Stimulated activated naive CD8-positive, alpha-beta T cell treated with anti-CD3 and anti-CD28 coated beads, Interleukin-15, Interleukin-2, amounts not matched to agents 100 ng/mL and 50 ng/mL, for 24 hours (primary cell): Measurements from ENCODE around the gene UBTD2.
A peak's percentile ranks its signal among the peaks of the same experiment; 100 is the strongest.
"Not testable (repeated sequence)": the region's sequence is repeated elsewhere in the genome, so short reads cannot be mapped to it uniquely, and the experiment has no call there.

Source experiments
- H3K27ac Mint-ChIP-seq: one replicate; pipeline ENCODE4 v1.8.0; 2021; ENCODE audit warnings: mild to moderate bottlenecking, mixed read lengths
- H3K27me3 Mint-ChIP-seq: one replicate; pipeline ENCODE4 v1.8.0; 2021; ENCODE audit warnings: mixed read lengths
- H3K36me3 Mint-ChIP-seq: one replicate; pipeline ENCODE4 v1.8.0; 2021; ENCODE audit warnings: low read depth, mixed read lengths
- H3K4me1 Mint-ChIP-seq: one replicate; pipeline ENCODE4 v1.8.0; 2021; ENCODE audit warnings: low read depth, mixed read lengths
- H3K4me3 Mint-ChIP-seq: one replicate; pipeline ENCODE4 v1.8.0; 2021; ENCODE audit warnings: mild to moderate bottlenecking, mixed read lengths
- H3K9me3 Mint-ChIP-seq: one replicate; pipeline ENCODE4 v1.8.0; 2021; ENCODE audit warnings: mixed read lengths

The UBTD2 gene

GRCh38 chr5:172303162-172303561 is 19.6 kb upstream of the UBTD2 start:
- Mint-ChIP-seq H3K4me3 (no peak overlapping the region), H3K36me3 (no peaks in the 10 kb centered on the region), H3K27me3 (peaks cover 7% of the 10 kb centered on the region), H3K27ac (no peak overlapping the region), H3K4me1 (no peaks in the 10 kb centered on the region), H3K9me3 (no peaks in the 10 kb centered on the region)

- Mint-ChIP-seq H3K27ac (no peak overlapping the region), H3K36me3 (no peaks in the 10 kb centered on the region), H3K4me3 (no peak overlapping the region), H3K4me1 (no peaks in the 10 kb centered on the region), H3K27me3 (peaks cover 7% of the 10 kb centered on the region), H3K9me3 (no peaks in the 10 kb centered on the region)
Measured at GRCh38 chr5:172302047-172302710, 18.6 kb upstream of the UBTD2 start.

- H3K9me3 Mint-ChIP-seq: no peaks in the 10 kb centered on the region
- H3K27ac Mint-ChIP-seq: no peak overlapping the region
- no peak overlapping the region for H3K4me3 Mint-ChIP-seq
- no peaks in the 10 kb centered on the region for H3K4me1 Mint-ChIP-seq
- no peaks in the 10 kb centered on the region for H3K36me3 Mint-ChIP-seq
- peaks cover 7% of the 10 kb centered on the region for H3K27me3 Mint-ChIP-seq
Measured at GRCh38 chr5:172299916-172300439, 16.4 kb upstream of the UBTD2 start.

GRCh38 chr5:172294831-172295230 is 11.3 kb upstream of the UBTD2 start:
- no peak overlapping the region for H3K4me3 Mint-ChIP-seq
- H3K9me3 Mint-ChIP-seq: no peaks in the 10 kb centered on the region
- peaks cover 3% of the 10 kb centered on the region for H3K27me3 Mint-ChIP-seq
- no peak overlapping the region for H3K27ac Mint-ChIP-seq
- no peaks in the 10 kb centered on the region for H3K4me1 Mint-ChIP-seq
- no peaks in the 10 kb centered on the region for H3K36me3 Mint-ChIP-seq

- Mint-ChIP-seq H3K9me3 (no peaks in the 10 kb centered on the region), H3K4me1 (no peaks in the 10 kb centered on the region), H3K27ac (no peak overlapping the region), H3K27me3 (peaks cover 3% of the 10 kb centered on the region), H3K36me3 (no peaks in the 10 kb centered on the region), H3K4me3 (no peak overlapping the region)
Measured at GRCh38 chr5:172293745-172294342, 10.3 kb upstream of the UBTD2 start.

- H3K9me3 Mint-ChIP-seq: no peaks in the 10 kb centered on the region
- H3K36me3 Mint-ChIP-seq: no peaks in the 10 kb centered on the region
- H3K4me1 Mint-ChIP-seq: no peaks in the 10 kb centered on the region
- H3K27ac Mint-ChIP-seq: no peak overlapping the region
- peaks cover 3% of the 10 kb centered on the region for H3K27me3 Mint-ChIP-seq
- H3K4me3 Mint-ChIP-seq: no peak overlapping the region
Measured at GRCh38 chr5:172293054-172293744, 9.6 kb upstream of the UBTD2 start.

- not testable (repeated sequence) for H3K27me3 Mint-ChIP-seq, H3K27ac Mint-ChIP-seq, H3K9me3 Mint-ChIP-seq, H3K36me3 Mint-ChIP-seq, H3K4me3 Mint-ChIP-seq, H3K4me1 Mint-ChIP-seq
Measured at GRCh38 chr5:172291837-172292236, 8.3 kb upstream of the UBTD2 start.

- Mint-ChIP-seq H3K9me3 (no peaks in the 10 kb centered on the region), H3K27ac (no peak overlapping the region), H3K27me3 (peaks cover 11% of the 10 kb centered on the region), H3K4me1 (peaks cover 10% of the 10 kb centered on the region), H3K36me3 (no peaks in the 10 kb centered on the region), H3K4me3 (no peak overlapping the region)
Measured at GRCh38 chr5:172288465-172288864, 4.9 kb upstream of the UBTD2 start.

GRCh38 chr5:172287140-172287539 is 3.6 kb upstream of the UBTD2 start:
- not testable (repeated sequence) for H3K27ac Mint-ChIP-seq, H3K36me3 Mint-ChIP-seq, H3K4me3 Mint-ChIP-seq, H3K9me3 Mint-ChIP-seq
- Mint-ChIP-seq H3K4me1 (peaks cover 19% of the 10 kb centered on the region), H3K27me3 (peaks cover 11% of the 10 kb centered on the region)

- Mint-ChIP-seq H3K9me3 (no peaks in the 10 kb centered on the region), H3K4me1 (peaks cover 34% of the 10 kb centered on the region), H3K4me3 (peak overlapping the region; percentile 83), H3K36me3 (no peaks in the 10 kb centered on the region), H3K27me3 (peaks cover 11% of the 10 kb centered on the region), H3K27ac (no peak overlapping the region)
Measured at GRCh38 chr5:172285226-172286143, 1.9 kb upstream of the UBTD2 start.

GRCh38 chr5:172284611-172284980 is 1.0 kb upstream of the UBTD2 start:
- H3K27me3 Mint-ChIP-seq: peaks cover 11% of the 10 kb centered on the region
- no peaks in the 10 kb centered on the region for H3K36me3 Mint-ChIP-seq
- H3K27ac Mint-ChIP-seq: peak overlapping the region; percentile 36
- H3K9me3 Mint-ChIP-seq: no peaks in the 10 kb centered on the region
- peaks cover 36% of the 10 kb centered on the region for H3K4me1 Mint-ChIP-seq
- peak overlapping the region; percentile 83 for H3K4me3 Mint-ChIP-seq

- peak overlapping the region; percentile 36 for H3K27ac Mint-ChIP-seq
- no peaks in the 10 kb centered on the region for H3K9me3 Mint-ChIP-seq
- H3K4me3 Mint-ChIP-seq: peak overlapping the region; percentile 83
- H3K4me1 Mint-ChIP-seq: peaks cover 36% of the 10 kb centered on the region
- H3K27me3 Mint-ChIP-seq: peaks cover 11% of the 10 kb centered on the region
- H3K36me3 Mint-ChIP-seq: no peaks in the 10 kb centered on the region
Measured at GRCh38 chr5:172283862-172284610, 472 bp upstream of the UBTD2 start.

GRCh38 chr5:172282272-172283019 is 1.1 kb downstream of the UBTD2 start:
- Mint-ChIP-seq H3K36me3 (peaks cover 7% of the 10 kb centered on the region), H3K27me3 (peaks cover 11% of the 10 kb centered on the region), H3K4me1 (peaks cover 48% of the 10 kb centered on the region), H3K9me3 (no peaks in the 10 kb centered on the region), H3K27ac (peak overlapping the region; percentile 85), H3K4me3 (peak overlapping the region; percentile 91)
